HuH-7 (cell line): ENCODE results near the gene SOWAHC.

Source experiments
- DNase-seq: peaks from one replicate; pipeline ENCODE4 v3.0.0; 2011; ENCODE audit warnings: low spot score

The SOWAHC gene

GRCh38 chr2:109646961-109647360 lies 32.8 kb downstream of the SOWAHC start:
- no peak for DNase-seq

GRCh38 chr2:109647636-109648035 lies 33.5 kb downstream of the SOWAHC start:
- DNase-seq = no peak

GRCh38 chr2:109648041-109648527 lies 33.9 kb downstream of the SOWAHC start:
- no peak for DNase-seq

DNA sequence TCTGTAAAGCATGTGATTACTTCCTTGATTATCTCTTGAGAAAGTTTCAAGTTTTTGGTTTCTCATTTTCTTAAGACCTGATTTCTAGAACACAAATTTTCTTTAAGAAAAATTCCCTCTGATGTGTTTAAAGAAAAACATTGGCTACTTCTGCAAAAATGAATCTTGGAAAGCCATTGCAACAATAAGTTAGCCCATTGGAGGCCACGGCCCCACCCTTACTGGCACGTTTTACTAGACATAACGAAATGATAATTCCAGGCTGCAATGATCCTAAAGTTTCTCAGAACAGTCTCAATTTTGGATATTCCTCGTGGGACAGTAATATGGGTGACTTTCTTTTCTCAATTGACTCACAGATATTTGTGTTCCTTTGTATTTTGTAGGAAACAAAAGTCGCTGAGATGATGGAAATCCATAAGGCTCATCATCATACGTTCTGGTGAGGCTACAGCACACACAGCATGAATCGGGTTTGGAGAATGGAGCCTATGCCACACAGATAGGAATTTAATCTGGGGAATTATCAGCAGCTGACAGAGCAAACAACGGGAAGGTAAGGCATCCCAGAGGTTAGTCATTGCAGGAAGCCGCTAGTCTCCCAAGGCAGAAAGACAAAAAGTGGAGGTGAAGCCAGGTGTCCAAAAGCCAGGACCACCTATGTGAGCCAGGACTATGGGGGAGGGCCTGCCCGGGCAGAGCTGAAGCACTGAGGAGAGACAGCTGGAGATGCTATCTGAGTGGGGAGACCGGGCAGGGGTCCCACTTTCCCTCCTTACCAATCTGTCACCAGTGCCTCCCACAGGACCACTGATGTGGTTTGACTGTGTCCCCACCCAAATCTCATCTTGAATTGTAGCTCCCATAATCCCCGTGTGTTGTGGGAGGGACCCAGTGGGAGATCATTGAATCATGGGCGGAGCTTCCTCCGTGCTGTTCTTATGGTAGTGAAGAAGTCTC lies 35.9 kb downstream of the SOWAHC start:
- no peak for DNase-seq

GRCh38 chr2:109654326-109655050 lies 40.3 kb downstream of the SOWAHC start:
- DNase-seq = no peak

GRCh38 chr2:109655287-109655686 lies 41.1 kb downstream of the SOWAHC start:
- no peak for DNase-seq

DNA sequence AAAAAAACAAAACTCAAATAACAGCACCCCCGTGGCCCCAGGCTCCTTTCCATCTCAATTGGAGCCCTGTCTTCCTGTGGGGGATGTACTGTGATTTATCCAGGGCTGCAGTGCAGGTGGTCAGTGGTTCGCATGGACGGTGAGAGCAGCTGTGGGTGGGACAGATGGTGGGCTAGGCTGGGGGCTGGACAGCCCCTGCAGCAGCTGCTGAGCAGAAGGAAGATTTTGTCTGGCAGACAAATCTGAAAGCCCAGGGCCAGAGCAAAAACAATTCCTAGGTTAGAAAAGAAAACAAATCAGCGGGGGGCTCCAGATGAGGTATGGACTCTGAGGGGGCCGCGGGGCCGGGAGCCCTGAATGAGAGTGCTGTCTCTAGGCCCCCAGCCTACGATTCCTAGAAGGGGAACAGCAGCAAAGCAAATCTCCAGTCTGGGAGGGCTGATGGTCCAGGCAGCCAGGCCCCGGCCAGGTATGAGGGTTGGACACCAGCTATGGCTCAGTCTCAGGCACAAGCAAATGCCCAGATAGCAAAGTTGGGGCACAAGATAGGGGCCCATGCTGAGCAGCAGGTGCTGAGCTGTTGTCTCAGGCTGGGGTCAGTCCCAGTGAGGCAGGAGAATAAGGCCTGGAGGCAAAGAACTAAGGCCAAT lies 45.4 kb downstream of the SOWAHC start:
- DNase-seq = no peak

- no peak for DNase-seq
Measured at GRCh38 chr2:109660046-109660860, 46.1 kb downstream of the SOWAHC start.

GRCh38 chr2:109662889-109663288 lies 48.7 kb downstream of the SOWAHC start:
- peak; percentile 32 for DNase-seq

- DNase-seq = no peak
Measured at GRCh38 chr2:109663721-109664120, 49.6 kb downstream of the SOWAHC start.

DNA sequence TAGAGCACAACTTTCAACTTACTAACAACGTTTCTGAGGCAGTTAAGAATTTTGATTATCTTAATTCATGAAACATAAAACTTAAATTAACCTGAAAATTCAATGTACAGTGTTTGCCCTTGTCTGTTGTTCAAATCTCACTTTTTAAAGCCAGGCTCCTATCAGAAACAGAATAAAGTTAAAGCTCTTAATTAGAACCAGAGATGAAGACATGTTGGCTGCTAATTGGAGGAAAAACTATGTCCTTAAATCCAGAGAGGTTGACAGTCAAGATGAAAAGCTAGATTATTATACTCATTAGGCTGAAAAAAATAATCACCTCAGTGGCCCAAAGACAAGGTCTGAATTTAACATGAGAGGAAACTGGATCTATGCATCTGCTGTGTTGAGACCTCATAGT lies 52.3 kb downstream of the SOWAHC start:
- DNase-seq = no peak
